Activated T-helper 2 cell treated with anti-CD3 and anti-CD28 coated beads, Interferon-gamma antibody, Interleukin-2, Interleukin-4, amounts not matched to agents 10 μg/mL and 5 μg/mL and 100 μg/mL, durations not matched to agents 14 hours and 24 hours and 36 hours (primary cell): ENCODE results near the gene NOA1. TPM values are rescaled to one million over a fixed set of nuclear protein-coding genes. Genes with fewer than 3 reads are reported as not detected.

Experiments used
- DNase-seq: peaks from one replicate; pipeline ENCODE4 v3.0.0; 2021; ENCODE audit warnings: low spot score
- H3K27ac Mint-ChIP-seq: one replicate; pipeline ENCODE4 v1.8.0; 2021; ENCODE audit warnings: mixed read lengths
- H3K27me3 Mint-ChIP-seq: one replicate; pipeline ENCODE4 v1.8.0; 2021; ENCODE audit warnings: low read depth, mixed read lengths
- H3K36me3 Mint-ChIP-seq: one replicate; pipeline ENCODE4 v1.8.0; 2021; ENCODE audit warnings: low read depth, mixed read lengths
- H3K4me1 Mint-ChIP-seq: one replicate; pipeline ENCODE4 v1.8.0; 2021; ENCODE audit warnings: low read depth, mixed read lengths
- H3K4me3 Mint-ChIP-seq: one replicate; pipeline ENCODE4 v1.8.0; 2021; ENCODE audit warnings: low read depth, mild to moderate bottlenecking, moderate library complexity, mixed read lengths
- H3K9me3 Mint-ChIP-seq: one replicate; pipeline ENCODE4 v1.8.0; 2021; ENCODE audit warnings: mixed read lengths
- intact Hi-C: fragments of 100-400 bp; cut with micrococcal nuclease; formaldehyde crosslinking; loops from one replicate; pipeline ENCODE4 v1.15.1; 2023
- total RNA-seq: library from RNA; stranded (reverse); gene quantifications from 2 replicates; pipeline ENCODE4 v1.2.3, GENCODE V29; 2022

Gene NOA1
- 16.5 and 18.1 TPM in 2 replicates for total RNA-seq

DNA sequence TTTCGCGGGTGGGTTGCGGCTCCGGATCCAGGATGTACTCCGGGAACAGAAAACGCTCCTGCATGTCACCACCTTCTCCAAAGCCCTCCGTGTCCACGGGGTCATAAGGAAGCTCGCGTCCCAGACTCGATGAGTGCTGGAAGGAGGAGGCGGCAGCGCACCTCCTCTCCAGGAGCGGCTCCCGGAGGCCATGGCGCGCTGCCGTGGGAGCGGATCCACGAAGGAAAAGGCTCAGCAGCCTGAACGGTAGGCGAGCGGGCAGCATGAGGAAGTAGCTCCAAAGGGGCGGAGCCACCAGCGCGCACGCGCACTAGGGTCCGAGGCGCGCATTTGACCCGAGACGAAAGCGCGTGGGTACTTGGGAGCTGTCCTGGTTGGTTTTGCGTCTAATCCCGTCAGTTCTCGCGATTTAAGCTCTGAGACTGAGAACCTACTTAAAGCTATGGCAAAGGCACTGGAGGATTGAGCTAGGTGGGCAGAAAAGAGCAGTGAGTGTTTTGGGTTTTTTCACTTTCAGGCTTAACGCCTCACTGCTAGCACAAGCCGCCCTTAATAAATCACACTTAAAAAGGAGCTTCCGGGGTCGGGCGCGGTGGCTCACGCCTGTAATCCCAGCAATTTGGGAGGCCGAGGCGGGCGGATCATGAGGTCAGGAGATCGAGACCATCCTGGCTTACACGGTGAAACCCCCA, at the start of gene NOA1:
TSS of gene NOA1 (minus strand) at position 286 of the 692 bp plus-strand sequence. CDS start at position 265, 21 bp downstream.
- intact Hi-C loops: loop anchor here (1.0 to 10.0 kb wide), 6 partner anchors 68 to 1030 kb away; partner anchors contain the start of genes AASDH, CEP135, PAICS and SRP72
- peak; percentile 98 for DNase-seq
- peak within 1 kb of the TSS; percentile 100 for H3K27ac Mint-ChIP-seq
- peaks cover 16% of the 10 kb centered on the region for H3K9me3 Mint-ChIP-seq
- peaks cover 41% of the 10 kb centered on the region for H3K4me1 Mint-ChIP-seq
- H3K4me3 Mint-ChIP-seq: peak within 1 kb of the TSS; percentile 100
- no peaks in the 10 kb centered on the region for H3K27me3 Mint-ChIP-seq
- peaks cover 65% of the 10 kb centered on the region for H3K36me3 Mint-ChIP-seq

GRCh38 chr4:57023104-57023503, 45.7 kb upstream of the NOA1 start:
- intact Hi-C loops: no loop called here
- H3K27ac Mint-ChIP-seq: no peak overlapping the region
- H3K9me3 Mint-ChIP-seq: no peaks in the 10 kb centered on the region
- no peak overlapping the region for H3K4me3 Mint-ChIP-seq
- peaks cover 80% of the 10 kb centered on the region for H3K36me3 Mint-ChIP-seq
- peaks cover 5% of the 10 kb centered on the region for H3K4me1 Mint-ChIP-seq
- no peaks in the 10 kb centered on the region for H3K27me3 Mint-ChIP-seq
- DNase-seq: no peak

DNA sequence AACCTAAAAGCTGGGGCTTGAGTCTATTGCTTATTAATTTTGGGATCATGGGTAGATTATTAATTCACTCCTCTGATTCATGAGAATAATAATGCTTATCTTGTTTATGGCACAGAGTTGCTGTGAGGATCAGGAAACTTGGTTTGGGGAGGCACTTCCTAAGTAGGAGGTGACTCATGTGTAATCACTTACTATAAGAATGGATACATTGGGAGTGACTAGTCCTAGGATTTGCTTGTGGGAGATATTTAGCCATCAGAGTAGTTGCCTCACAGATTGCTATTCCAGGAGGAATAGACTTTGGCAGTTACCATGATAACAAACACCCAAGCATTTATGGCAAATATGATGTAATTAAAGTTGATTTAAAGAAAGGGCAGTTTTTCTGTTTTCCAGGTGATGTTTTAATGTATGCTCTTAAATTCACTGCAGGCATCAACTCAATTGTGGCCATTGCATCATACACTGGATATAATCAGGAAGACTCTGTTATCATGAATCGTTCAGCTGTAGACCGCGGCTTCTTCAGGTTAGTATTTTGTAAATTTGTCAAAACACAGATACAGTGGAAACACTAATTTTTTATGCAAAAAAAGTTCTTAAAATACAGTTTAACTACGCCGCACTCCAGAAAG, 43.2 kb upstream of the NOA1 start:
- no peak overlapping the region for H3K27ac Mint-ChIP-seq
- H3K27me3 Mint-ChIP-seq: no peaks in the 10 kb centered on the region
- peaks cover 6% of the 10 kb centered on the region for H3K4me1 Mint-ChIP-seq
- intact Hi-C loops: no loop called here
- no peaks in the 10 kb centered on the region for H3K9me3 Mint-ChIP-seq
- no peak for DNase-seq
- no peak overlapping the region for H3K4me3 Mint-ChIP-seq
- H3K36me3 Mint-ChIP-seq: peaks cover 86% of the 10 kb centered on the region

DNA sequence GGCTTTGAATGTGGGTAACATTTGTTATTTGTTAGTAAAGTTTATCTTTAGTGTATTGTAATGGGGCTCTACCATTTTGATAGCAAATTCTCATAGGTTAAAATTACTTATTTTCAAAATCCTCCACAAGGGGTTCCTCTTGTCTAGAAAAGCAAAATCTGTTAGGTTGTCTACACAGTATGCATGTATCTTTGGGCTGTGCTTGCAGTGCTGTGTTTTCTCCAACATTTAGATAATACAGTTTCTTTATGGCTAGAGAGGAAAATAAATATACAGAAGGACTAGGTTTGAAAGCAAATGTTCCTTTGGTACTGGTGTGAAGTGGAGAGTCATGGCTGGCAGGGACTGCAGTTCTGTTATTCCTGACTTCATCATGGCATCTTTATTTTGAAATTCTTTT, 41.6 kb upstream of the NOA1 start:
- Mint-ChIP-seq H3K36me3 (peaks cover 83% of the 10 kb centered on the region), H3K4me3 (no peak overlapping the region), H3K4me1 (peaks cover 6% of the 10 kb centered on the region), H3K27me3 (no peaks in the 10 kb centered on the region), H3K9me3 (no peaks in the 10 kb centered on the region), H3K27ac (no peak overlapping the region)
- DNase-seq: no peak
- intact Hi-C loops: no loop called here

DNA sequence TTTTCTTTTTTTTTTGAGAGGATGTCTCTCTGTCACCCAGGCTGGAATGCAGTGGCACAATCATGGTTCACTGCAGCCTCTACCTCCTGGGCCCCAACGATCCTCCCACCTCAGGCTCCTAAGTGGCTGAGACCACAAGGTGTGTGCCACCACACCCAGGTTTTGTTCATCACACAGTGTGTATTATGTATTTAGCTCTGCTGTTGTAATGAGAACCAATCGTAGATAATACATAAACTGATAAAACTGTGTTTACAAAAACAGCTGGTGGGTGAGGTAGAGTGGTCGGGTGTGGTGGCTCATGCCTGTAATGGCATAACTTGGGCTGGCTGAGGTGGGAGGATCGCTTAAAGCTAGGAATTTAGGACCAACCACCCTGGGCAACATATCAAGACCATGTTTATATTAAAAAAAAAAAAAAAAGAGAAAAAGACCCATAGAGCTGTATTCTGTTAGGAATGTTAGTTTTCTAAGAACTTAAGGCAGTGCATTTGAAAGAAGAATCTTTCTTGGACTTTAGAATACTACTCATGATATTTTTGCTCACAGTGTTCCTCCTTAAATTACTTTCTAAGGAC, 36.2 kb upstream of the NOA1 start:
- H3K27ac Mint-ChIP-seq: no peak overlapping the region
- intact Hi-C loops: no loop called here

DNA sequence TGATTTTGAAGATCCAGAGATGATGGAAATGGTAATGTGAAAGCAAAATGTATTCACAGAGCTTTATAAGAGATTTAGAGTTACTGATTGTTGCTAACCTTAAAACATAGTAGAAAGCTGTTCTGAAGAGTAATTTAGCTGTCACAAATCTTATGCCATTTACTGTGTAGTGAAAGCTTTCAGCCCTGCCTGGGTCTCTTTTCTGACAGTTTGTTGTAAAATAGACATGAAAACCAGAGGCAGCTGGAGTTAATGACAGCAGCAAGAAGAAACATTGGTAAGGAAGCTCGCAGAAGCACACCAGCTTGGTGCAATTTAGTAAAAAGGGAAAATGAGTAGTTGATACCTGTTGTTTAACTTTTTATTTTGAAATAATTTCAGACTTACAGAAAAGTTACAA, 22.3 kb upstream of the NOA1 start:
- intact Hi-C loops: no loop called here
- H3K4me1 Mint-ChIP-seq: peaks cover 5% of the 10 kb centered on the region
- peaks cover 71% of the 10 kb centered on the region for H3K36me3 Mint-ChIP-seq
- no peaks in the 10 kb centered on the region for H3K9me3 Mint-ChIP-seq
- H3K27me3 Mint-ChIP-seq: no peaks in the 10 kb centered on the region
- H3K27ac Mint-ChIP-seq: no peak overlapping the region
- no peak overlapping the region for H3K4me3 Mint-ChIP-seq
- DNase-seq: no peak

More for the DNA sequence above, 36.2 kb upstream of the NOA1 start:
- Mint-ChIP-seq H3K36me3 (peaks cover 69% of the 10 kb centered on the region), H3K27me3 (no peaks in the 10 kb centered on the region), H3K4me3 (no peak overlapping the region), H3K9me3 (no peaks in the 10 kb centered on the region), H3K4me1 (peaks cover 7% of the 10 kb centered on the region)
- DNase-seq: no peak

- peaks cover 77% of the 10 kb centered on the region for H3K36me3 Mint-ChIP-seq
- intact Hi-C loops: no loop called here
- no peak overlapping the region for H3K27ac Mint-ChIP-seq
- H3K4me1 Mint-ChIP-seq: peaks cover 19% of the 10 kb centered on the region
- DNase-seq: no peak
- no peaks in the 10 kb centered on the region for H3K9me3 Mint-ChIP-seq
- no peaks in the 10 kb centered on the region for H3K27me3 Mint-ChIP-seq
- no peak overlapping the region for H3K4me3 Mint-ChIP-seq
Observed at GRCh38 chr4:56995525-56995924, 18.1 kb upstream of the NOA1 start.

DNA sequence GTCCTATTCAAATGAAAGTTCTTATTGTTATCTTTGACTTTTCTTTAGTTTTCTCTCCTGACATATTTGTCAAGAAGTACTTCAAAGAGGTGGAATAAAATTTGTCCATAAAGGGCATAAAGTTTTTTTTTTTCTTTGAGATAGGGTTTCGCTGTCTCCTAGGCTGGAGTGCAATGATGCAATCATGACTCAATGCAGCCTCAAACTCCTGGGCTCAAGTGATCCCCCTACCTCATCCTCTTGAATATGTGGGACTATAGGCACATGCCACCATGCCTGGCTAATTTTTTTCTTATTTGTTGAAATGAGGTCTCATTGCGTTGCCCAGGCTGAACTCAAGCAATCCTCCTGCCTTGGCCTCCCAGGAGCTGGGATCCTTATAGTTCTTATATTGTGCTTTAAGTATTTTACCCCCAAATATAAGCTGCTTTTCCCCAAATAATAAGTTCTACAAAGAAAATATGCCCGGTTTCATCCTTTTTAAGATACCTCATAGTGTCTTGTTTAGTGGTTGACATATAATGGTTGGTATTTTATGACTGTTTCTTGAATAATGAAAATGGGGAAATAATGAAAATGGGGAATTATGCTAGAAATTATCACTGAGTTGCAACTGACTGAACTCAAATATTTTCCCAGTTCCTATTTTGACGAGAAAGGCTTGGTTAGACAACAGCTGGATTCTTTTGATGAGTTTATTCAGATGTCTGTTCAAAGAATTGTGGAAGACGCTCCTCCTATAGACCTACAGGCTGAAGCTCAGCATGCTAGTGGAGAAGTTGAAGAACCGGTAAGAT, 12.9 kb upstream of the NOA1 start:
- Mint-ChIP-seq H3K9me3 (no peaks in the 10 kb centered on the region), H3K4me1 (peaks cover 20% of the 10 kb centered on the region), H3K27ac (no peak overlapping the region), H3K27me3 (no peaks in the 10 kb centered on the region), H3K4me3 (no peak overlapping the region), H3K36me3 (peaks cover 80% of the 10 kb centered on the region)
- intact Hi-C loops: no loop called here
- no peak for DNase-seq

GRCh38 chr4:56986952-56987351, 9.5 kb upstream of the NOA1 start:
- H3K27ac Mint-ChIP-seq: no peak overlapping the region
- intact Hi-C loops: no loop called here
- no peaks in the 10 kb centered on the region for H3K9me3 Mint-ChIP-seq
- no peak for DNase-seq
- peaks cover 31% of the 10 kb centered on the region for H3K4me1 Mint-ChIP-seq
- H3K27me3 Mint-ChIP-seq: no peaks in the 10 kb centered on the region
- no peak overlapping the region for H3K4me3 Mint-ChIP-seq
- H3K36me3 Mint-ChIP-seq: peaks cover 76% of the 10 kb centered on the region

GRCh38 chr4:56986192-56986591, 8.8 kb upstream of the NOA1 start:
- no peak overlapping the region for H3K4me3 Mint-ChIP-seq
- H3K27me3 Mint-ChIP-seq: no peaks in the 10 kb centered on the region
- no peak overlapping the region for H3K27ac Mint-ChIP-seq
- peaks cover 33% of the 10 kb centered on the region for H3K4me1 Mint-ChIP-seq
- DNase-seq: no peak
- H3K9me3 Mint-ChIP-seq: no peaks in the 10 kb centered on the region
- intact Hi-C loops: no loop called here
- H3K36me3 Mint-ChIP-seq: peaks cover 75% of the 10 kb centered on the region

DNA sequence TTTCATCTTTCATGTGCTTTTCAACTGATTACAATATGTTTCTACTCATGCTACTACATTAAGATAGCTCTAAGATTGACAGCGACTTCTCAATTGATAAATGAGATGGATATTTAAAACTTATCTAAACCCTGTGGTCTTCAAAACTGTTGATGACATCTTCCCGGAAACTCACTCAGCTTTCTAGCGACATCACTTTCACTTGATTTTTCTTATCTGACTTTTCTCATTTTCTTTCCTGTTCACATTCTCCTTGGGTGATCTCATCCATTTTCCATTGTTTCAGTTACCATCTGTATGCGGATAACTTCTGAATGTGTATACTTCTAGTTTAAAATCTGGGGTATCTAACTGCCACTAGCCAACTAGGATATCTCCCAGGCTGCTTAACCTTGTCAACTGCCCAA, 4.4 kb upstream of the NOA1 start:
- DNase-seq: no peak
- H3K36me3 Mint-ChIP-seq: peaks cover 62% of the 10 kb centered on the region
- peak overlapping the region; percentile 60 for H3K27ac Mint-ChIP-seq

DNA sequence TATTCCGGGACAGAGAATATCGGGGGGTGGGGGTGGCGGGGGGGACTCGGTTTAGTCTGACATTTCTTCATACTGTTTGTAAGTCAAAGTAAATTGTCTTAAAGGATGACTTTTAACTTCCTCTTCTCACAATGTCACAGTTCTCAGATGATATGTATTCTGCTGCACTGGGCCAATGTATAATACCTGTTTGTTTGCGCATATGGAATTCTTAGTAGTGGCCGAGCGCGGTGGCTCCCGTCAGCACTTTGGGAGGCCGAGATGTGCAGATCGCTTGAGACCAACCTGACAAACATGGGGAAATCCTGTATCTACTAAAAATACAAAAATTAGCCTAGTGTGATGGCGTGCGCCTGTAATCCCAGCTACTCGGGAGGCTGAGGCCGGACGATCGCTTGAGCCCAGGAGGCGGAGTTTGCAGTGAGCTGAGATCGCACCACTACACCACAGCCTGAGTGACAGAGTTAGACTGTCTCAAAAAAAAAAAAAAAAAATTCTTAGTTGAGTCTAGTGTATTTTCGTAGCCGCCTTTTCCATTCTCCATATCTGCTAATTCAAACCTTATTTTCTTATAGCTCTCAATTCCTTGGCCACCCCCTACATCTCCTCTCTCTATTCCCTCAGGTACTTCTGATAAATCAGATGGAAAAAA, 2.1 kb upstream of the NOA1 start:
- peaks cover 60% of the 10 kb centered on the region for H3K36me3 Mint-ChIP-seq
- no peaks in the 10 kb centered on the region for H3K27me3 Mint-ChIP-seq
- no peaks in the 10 kb centered on the region for H3K9me3 Mint-ChIP-seq
- H3K27ac Mint-ChIP-seq: peak overlapping the region; percentile 100
- intact Hi-C loops: loop anchor here (5.0 to 10.0 kb wide), 2 partner anchors 325 to 1032 kb away; partner anchors contain the start of gene CEP135
- peak; percentile 53 for DNase-seq
- H3K4me1 Mint-ChIP-seq: peaks cover 36% of the 10 kb centered on the region
- peak overlapping the region; percentile 100 for H3K4me3 Mint-ChIP-seq

More for the DNA sequence above, 4.4 kb upstream of the NOA1 start:
- Mint-ChIP-seq H3K9me3 (no peaks in the 10 kb centered on the region), H3K4me1 (peaks cover 34% of the 10 kb centered on the region), H3K27me3 (no peaks in the 10 kb centered on the region), H3K4me3 (peak overlapping the region; percentile 100)
- intact Hi-C loops: no loop called here
